Left hindlimb (tissue), 1 donor: ENCODE results near the gene CLRN3.

Experiments
- DNase-seq: peaks from one replicate; pipeline ENCODE4 v3.0.0-alpha.2; 2018

CLRN3 gene

DNA sequence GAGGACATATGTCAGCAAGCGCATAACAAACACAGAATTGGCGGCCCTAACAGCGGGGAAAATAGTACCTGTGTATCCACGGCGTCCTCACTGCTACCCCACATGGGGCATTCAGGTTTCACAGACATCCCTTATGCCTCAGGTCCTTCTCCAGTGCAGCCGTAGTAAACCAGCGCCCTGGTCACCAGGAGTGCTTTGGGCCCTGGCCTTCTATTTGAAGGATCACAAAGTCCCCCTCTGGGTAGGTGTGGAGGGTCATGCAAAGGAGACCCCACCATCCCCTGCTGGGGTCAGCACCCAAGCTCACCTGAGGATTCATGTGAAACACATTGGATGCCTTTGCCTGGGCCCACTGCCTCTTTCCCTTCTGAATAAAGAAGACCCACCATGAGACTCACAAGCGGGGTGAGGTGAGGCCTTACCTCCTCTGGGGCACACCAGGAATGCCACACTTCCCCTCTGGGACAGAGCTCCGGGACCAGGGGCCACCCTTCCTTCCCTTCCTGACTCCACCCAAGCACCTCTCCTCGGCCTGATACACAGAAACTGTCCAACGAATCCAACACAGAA is 18.8 kb downstream of the CLRN3 start:
- DNase-seq, result no peak

- no peak for DNase-seq
Measured at GRCh38 chr10:127872871-127873600, 19.7 kb downstream of the CLRN3 start.

GRCh38 chr10:127872011-127872761 is 20.6 kb downstream of the CLRN3 start:
- no peak for DNase-seq

GRCh38 chr10:127871631-127872010 is 21.1 kb downstream of the CLRN3 start:
- no peak for DNase-seq

DNA sequence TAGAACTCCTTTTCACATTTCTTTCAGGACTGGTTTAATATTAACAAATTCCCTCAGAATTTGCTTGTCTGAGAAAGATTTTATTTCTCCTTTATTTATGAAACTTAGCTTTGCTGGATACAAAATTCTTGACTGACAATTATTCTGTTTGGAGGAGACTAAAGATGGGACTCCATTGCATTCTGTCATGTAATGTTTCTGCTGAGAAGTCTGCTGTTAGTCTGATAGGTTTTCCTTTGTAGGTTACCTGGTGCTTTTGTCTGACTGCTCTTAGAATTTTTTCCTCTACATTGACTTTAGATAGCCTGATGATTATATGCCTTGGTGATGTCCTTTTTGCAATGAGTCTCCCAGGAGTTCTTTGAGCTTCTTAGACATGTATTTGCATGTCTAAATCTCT is 23.4 kb downstream of the CLRN3 start:
- DNase-seq, result no peak

DNA sequence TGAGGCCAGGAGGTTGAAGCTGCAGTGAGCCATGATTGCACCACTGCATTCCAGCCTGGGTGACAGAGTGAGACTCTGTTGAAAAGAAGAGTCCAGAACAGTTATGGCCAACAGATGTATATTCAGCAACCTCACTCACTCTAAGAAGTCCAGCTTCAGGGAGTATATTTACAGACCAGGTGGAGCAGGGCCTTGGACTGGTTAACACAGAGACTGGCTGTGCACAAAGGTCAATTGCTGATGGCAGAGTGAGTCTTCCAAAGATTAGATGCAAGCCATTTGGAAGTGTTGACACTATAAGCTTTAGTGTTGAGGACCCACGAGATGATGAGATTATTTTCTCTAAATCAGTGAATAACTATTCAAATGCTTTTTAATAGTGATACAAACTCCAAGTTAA is 24.9 kb downstream of the CLRN3 start:
- DNase-seq, result no peak

DNA sequence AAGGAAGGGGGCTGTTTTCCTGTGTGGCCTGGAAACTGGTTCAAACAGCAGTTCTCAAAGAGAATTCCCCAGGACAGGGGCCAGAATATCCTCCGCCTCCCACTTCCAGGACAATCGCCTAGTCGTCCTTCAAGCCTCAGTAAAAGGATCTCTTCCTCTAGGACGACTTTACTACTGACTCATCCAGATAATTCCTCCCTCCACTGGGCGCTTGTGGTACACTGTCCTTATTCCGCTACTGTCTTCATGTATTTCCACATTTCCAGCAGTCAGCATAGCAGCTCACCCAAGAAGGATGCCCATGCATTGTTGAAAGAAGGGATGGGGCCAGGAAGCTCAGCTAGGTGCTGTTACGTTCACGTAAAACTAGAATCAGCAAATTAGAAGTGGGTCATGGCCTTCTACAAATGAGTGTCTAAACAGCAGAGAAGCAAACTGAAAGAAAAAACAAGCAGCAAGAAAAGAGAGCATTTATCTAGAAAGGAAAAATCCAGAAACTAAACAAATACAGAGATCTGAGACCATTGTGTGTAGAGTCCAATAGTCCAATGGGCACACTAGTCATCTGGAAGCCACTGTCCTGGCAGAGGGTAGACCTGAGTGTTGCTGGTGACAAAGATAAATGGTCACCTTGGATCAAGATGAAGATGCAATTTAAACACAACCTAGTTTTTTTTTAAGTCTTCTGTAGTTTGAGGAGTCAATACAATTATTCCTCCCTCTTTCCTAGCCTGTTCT is 26.3 kb downstream of the CLRN3 start:
- DNase-seq, result no peak

DNA sequence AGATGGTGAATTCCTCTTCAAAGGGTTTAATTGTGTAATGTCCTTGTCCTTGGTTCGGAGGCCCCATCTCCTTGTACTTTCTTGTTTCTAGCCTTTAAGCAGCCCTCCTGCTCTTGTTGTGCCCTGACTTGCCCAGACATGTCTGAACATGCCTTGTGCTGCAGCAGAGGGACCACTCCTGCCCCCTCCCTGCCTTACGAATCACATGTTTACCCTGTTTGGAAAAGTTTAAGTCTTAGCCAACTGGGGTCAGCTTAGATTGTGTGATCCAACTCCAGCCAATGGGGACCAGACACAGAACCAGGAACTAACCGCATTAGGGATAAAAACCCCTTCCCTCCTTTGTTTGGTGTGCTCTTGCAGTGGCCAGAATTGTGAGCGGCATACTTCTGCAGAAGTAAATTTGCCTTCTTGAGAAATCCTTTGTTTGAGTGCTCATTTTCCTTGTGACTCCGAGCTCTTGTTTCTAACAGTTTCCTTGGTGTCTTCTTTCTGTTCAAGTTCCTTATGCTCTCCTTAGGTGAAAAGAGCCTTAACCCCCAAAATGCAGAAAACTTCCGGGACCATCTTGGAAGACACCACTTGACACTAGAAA is 29.4 kb downstream of the CLRN3 start:
- no peak for DNase-seq

GRCh38 chr10:127860592-127860991 is 32.1 kb downstream of the CLRN3 start:
- no peak for DNase-seq

GRCh38 chr10:127855976-127856375 is 36.8 kb downstream of the CLRN3 start:
- no peak for DNase-seq

DNA sequence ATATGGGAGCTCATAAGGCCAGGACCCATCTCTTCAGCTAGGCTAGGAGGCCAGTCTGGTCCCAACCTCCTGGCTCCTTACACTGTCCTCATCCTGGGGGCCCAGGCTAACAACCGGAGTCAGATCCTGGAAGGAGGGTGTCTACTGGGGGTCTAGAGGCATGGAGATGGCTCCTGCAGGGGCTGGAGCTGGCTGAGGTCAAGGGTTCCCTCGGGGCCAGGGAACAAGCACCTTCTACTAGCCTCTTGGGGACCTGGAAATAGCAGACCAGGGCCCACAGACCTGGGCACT is 37.2 kb downstream of the CLRN3 start:
- DNase-seq, result no peak

- no peak for DNase-seq
Measured at GRCh38 chr10:127854769-127855590, 37.8 kb downstream of the CLRN3 start.

DNA sequence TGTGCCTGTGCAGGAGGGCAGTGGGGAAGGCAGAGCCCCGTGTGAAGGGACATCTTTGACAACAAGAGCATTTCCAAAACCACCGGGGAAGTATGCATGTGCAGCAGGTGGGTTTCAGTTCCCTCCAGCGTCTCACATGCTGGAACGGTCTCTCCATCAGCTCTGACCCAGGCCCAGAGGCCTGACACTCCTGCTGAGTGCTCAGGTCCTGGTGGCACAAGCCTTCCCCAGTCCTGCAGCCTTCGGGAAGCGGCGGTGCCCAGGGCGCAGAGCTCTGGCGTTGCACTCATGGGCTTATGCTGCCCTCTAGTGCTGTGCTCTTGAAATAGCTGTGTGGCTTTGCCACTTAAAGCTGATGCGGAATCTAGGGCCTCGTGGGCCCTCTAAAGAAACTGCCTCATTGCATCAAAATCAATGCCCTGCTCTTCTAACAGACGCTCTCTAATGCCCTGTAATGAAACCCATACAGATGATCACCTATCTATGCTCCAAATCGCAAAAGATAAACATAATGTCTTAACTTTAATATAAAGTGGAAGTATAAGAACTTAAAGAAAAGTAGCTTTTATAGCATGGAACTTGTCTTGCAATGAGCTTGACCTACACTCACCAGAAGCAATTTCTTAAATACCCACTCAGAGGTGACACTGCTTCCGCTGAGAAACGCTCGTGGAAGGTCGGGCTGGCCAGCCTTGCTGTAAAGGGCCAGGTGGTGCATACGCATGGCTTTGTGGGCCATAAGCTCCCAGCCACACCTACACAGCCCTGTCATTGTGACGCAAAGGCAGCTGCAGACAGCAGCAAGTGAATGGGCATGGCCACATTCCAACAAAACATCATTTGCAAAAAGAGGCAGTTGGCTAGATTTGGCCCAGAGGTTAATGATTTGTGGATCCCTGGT is 38.6 kb downstream of the CLRN3 start:
- peak; percentile 57 for DNase-seq

DNA sequence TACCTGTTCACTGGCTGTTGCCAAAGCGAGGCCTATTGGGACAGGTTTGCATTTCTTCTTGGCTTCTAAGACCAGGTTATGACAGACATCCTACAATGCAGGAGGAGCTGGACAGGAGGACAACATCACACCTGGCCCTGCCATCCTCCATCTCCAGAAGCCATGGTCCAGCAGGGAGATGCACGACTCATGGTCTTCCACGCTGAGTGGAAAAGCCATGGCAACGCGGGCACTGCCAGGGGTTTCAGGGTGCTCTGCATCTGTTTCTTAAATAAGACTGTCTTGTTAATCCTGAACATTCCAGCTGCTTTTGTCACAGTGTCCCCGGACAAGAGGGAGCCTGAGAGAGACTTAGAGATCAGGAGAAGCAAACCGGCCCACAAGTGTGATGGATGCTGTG is 40.3 kb downstream of the CLRN3 start:
- no peak for DNase-seq

DNA sequence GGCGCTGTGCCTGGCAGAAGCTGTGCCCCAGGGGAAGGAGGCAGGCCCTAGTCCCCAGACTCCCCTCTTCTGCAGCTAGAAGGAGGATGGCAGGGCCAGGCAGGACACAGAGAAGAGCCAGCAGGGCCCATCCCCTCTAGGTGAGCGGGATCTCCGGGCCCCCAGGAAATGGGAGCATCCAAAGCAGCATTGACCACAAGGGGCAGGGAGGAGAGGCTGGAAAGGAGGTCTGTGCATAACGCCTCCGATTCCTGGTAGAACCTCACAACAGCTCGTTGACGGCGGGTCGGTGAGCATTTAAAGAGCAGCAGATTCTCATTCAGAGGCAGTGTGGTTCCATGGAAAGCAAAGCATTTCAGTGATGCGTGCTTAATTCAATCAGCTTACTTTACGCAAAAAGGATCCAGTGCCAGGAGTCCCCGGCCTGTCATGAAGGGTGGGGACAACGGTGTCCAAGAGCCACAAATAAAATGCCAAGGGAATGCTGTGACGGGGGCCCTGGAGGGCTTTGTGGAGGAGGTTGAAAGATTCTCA is 41.0 kb downstream of the CLRN3 start:
- no peak for DNase-seq

GRCh38 chr10:127850944-127851343 is 41.8 kb downstream of the CLRN3 start:
- DNase-seq, result no peak

- DNase-seq, result no peak
Measured at GRCh38 chr10:127849921-127850320, 42.8 kb downstream of the CLRN3 start.

DNA sequence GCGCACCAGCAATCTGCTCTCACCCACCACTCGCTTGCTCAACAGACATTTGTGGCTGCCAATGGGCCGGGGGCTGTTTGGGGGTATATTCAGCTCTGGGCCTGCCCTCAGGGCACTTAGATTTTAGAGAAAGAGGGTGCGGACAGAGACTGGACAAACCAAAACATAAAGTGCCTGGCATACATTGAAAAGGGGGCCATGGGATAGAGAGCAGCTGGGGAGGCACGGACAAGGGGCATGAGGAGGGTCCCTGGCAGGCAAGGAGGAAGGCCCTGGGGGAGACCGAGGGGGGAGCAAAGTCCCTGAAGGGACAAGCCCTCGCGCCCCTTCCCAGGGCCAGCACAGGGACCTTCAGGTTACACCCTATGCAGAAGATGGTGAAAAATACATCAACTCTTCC is 43.5 kb downstream of the CLRN3 start:
- DNase-seq, result no peak

DNA sequence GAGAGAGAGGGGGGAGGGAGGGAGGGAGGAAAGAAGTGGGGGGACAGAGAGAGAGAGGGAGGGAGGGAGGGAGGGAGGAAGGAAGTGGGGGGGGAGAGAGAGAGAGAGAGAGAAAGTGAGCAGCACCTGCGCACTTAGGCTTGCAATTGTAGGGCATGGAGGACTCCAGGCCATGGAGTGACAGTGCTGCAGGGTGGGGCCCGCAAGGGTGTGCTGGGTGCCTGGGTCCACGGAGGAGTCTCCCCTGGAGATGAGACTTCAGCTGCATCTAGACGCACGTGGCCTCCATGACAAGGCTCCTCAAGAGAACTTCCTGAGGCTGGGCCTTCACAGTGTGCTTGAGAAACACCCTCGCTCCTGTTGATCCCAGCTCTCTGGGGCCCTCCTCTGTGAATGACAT is 44.5 kb downstream of the CLRN3 start:
- DNase-seq, result no peak

DNA sequence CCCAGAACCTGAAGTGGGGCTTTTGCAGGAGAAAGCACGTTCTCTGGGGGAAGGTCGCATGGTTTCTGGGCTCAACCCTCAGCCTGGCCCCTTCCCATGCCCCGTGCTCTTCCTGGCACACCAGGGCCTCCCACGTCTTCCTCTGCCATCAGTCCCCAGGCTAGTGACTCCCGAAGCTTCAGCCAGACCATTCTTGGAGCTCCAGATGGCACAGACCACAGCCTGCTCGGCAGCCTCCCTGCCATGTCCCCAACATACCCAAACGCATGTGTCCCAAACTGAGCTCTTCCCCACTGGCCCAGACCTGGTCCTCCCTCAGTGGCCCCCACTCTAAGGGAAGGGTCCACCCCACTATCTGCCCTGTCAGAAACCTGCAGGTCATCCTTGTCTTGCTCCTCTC is 47.0 kb downstream of the CLRN3 start:
- no peak for DNase-seq

- DNase-seq, result no peak
Measured at GRCh38 chr10:127840884-127841283, 51.9 kb downstream of the CLRN3 start.
